ENCODE data around the gene ATG4B.
A peak's percentile ranks its signal among the peaks of the same experiment; 100 is the strongest.

Gene ATG4B

GRCh38 chr2:241668354-241668753, 30.9 kb downstream of the ATG4B start:
- no peak for DNase-seq

- no peak for DNase-seq
Measured at GRCh38 chr2:241668839-241669238, 31.3 kb downstream of the ATG4B start.

- no peak for DNase-seq
Measured at GRCh38 chr2:241670333-241671110, 33.0 kb downstream of the ATG4B start.

GRCh38 chr2:241671457-241672240, 34.2 kb downstream of the ATG4B start:
- DNase-seq, result no peak

- DNase-seq, result no peak
Measured at GRCh38 chr2:241672243-241673188, 35.0 kb downstream of the ATG4B start.

- DNase-seq, result no peak
Measured at GRCh38 chr2:241673189-241673663, 35.7 kb downstream of the ATG4B start.

DNA sequence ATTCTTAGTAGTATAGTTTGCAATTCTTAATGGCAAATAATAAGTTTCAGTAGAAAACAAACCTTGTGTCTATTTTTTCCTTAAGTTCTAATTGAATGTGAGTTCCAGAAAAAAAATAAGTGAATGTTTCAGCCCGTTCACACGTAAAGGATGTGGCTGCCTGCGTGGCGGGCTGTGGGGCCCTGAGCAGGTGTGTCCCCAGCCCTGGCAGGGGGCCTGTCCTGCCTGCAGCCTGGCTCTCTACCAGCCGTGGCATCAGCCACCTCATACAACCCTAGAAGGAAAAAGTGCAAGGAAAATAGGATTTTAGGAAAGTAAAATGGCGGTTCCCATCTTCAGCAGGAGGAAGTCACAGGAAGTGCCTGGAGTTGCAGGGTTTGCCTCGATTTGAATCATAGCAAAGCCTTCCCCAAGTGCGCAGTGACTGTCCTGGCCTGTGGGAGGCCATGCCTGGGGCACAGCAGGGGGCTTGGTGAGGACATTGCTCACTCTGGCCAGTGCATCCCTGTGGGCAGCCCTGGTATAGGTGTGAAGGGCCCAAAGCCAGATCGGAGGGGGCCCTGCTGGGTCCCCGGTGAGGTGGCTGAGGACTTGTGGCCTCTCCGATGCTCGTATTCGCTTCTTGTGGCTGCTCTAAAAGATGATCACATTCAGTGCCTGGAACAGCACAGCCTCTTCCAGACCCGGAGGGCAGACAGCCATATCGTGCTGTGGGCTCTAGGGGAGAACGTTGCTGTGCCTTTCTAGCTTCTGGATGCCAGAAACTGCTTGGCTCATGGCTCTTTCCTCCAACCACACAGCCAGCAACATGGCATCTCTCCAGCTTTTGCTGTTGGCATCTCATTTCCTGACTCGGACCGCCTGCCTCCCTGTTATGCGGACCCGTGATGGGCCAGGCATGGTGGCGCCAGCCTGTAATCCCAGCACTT, 36.6 kb downstream of the ATG4B start:
- DNase-seq, result no peak

GRCh38 chr2:241675885-241676284, 38.4 kb downstream of the ATG4B start:
- DNase-seq, result no peak

DNA sequence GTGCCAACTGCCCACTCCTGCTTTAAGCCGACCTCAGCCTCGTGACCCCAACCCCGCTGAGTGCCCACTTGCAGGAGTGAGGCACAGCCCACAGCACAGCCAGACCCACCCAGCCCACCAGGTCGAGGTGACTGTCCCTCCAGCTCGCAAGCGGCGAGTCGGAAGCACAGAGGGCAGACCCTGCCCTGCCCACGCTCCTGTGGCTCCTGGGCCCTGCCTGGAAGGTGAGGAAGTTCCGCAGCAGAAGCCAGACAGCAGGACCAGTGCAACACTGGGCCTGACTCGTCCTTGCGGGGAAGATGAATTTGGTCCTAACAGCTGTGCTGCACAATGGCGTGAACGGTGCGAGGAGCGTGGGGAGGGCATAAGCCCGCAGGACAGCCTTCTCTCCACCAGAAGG, 39.2 kb downstream of the ATG4B start:
- DNase-seq, result no peak

GRCh38 chr2:241677392-241677791, 39.9 kb downstream of the ATG4B start:
- no peak for DNase-seq

DNA sequence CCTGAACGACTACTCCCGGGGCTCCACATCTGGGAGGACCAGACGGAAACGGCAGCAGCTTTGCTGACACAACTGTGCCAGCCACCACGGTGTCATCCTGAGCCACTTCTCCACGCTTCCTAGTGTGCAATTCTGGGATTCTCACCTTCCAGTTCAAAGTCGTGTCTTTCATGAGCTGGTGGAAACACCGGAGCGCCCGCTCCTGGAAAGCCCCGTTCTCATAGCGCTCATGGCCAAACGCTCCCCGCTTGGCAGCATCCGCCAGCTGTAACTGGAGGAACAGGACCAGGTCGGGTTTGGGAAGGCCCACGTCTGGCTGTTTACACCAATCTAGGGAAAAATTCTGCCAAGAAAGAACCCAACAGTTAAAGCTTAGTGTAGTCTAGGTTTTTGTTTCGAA, 40.8 kb downstream of the ATG4B start:
- no peak for DNase-seq

DNA sequence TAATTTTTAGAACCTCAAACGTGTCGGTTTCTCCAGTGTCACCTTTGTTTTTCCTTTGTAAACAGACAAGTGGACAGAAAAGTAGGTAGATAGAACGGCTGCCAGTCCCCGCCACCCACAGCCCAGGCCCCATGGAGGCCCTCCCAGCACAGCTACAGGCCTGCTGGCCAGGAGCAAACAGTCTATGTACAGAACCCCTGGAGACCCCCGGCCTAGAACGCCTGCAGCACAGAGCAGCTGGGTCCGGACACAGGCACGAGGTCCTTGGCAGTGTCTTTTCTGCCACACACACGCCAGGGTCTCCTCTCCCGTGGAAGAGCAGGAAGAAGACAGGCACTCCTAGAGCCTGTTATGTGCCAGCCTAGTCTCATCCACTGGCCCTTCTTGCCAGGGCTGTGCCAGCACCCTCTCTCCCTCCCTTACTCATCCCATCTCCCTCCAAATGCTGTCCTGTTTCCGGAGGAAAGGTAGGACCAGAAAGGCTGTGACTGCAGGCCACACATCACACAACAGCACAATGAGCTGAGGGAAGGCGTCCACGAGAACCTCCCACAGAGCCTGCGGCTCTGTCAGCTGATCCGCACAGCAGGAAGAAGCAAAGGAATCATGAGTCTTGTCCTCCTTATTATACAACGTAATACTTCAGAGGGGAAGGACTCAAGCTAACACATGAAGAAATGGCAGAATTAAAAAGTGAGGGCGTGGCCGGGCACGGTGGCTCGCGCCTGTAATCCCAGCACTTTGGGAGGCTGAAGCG, 41.5 kb downstream of the ATG4B start:
- DNase-seq, result no peak

DNA sequence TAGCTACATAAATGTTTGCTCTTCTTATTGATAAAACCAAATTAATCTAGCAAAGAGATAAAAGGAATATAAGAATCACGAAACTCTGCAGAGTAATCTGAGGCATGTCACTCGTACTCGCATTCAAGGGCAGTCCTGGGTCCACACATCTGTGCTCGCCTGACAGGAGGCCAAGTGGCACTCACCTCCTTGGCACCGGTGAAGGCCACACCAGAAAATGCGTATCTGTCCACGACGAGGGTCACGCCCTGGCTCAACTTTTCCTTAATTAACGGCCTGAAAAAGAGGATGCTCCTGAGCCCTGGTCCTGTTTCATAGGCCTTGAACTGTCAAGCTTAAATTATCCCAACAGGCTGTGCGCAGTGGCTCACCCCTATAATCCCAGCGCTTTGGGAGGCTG, 42.6 kb downstream of the ATG4B start:
- no peak for DNase-seq

- DNase-seq, result no peak
Measured at GRCh38 chr2:241680827-241681599, 43.5 kb downstream of the ATG4B start.

DNA sequence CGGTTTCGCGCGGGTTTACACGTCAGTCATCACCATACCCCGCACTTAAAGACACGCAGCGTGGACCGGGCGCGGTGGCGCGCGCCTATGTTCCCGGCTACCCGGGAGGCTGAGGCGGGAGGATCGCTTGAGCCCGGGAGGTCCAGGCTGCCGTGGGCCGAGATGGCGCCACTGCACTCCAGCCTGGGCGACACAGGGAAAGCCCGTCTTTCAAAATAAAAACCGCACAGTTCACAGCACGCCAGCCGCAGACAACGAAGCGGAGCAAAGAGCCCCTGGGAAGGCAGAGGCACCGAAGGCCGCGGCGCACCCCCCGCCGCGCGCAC, 48.8 kb downstream of the ATG4B start:
- peak in 1 of 2 donors; percentile 15 for DNase-seq

GRCh38 chr2:241686650-241687425, 49.3 kb downstream of the ATG4B start, which contains the start of gene DTYMK:
DTYMK (minus strand) TSS chr2:241686815; CDS start chr2:241686783, 32 bp downstream.
- DNase-seq, result peak; percentile 94 to 95

DNA sequence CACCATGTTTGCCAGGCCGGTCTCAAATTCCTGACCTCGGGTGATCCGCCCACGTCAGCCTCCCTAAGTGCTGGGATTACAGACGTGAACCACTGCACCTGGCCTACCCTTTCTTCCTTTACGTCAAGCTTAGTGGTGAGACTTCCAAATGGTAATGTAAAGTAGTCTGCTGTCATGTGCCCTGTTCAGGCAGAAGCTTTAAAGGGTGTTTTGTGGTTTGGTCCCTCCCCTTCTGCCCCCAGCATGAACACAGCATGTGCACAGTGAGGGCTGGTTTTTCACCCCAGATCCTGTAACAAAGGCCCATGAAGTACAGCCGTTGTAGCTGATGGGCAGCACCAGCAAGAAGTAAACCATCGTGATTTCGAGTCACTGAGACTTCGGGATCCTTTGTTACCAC, 51.8 kb downstream of the ATG4B start:
- DNase-seq, result no peak

DNA sequence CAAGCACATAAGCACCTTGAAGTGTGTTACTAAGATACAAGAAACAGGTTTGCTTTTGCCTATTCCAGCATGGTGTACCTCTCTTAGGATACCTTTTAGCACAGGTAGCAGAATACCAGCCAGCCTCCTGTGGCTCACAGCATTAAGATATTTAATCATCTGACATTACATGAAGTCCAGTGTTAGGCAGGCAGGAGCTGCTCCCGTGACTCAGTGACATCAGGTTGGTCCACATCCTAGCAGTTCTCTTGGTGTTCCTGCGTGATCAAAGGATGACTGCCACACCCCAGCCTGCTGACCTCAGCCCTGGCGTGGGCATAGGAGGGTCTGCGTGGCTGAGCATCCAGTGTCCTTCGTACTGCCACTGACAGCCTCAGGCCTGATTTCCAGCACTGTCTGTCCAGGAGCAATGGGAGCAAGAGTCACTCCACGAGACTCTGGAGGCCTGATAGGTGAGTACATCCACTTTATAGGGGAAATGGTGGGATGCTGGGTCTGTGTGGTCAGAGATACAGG, 52.8 kb downstream of the ATG4B start:
- no peak for DNase-seq

DNA sequence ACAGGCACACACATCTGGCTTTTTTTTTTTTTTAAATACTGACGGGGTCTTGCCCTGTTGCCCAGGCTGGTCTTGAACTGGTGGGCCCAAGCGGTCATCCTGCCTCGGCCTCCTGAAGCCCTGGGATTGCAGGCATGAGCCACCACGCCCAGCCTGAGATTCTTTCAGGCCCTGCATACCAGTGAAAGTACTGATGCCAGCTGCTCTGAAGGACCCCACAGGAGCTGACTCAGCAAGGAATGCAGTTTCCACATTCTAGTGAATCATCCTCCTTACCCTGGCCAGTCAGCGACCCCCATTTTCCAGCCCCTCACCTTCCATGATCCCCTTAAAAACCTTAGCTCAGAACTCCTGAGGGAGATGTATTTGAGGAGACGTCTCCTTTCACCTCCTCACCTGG, 55.0 kb downstream of the ATG4B start:
- no peak for DNase-seq
